GM21786 (cell line): ENCODE measurements around the gene ADAM12.

ENCODE experiments used
- ATAC-seq: cut with Tn5 transposase; IDR thresholded peaks from one replicate; pipeline ENCODE4 v1.9.1; 2021; ENCODE audit not compliant: unreplicated experiment

Gene ADAM12

DNA sequence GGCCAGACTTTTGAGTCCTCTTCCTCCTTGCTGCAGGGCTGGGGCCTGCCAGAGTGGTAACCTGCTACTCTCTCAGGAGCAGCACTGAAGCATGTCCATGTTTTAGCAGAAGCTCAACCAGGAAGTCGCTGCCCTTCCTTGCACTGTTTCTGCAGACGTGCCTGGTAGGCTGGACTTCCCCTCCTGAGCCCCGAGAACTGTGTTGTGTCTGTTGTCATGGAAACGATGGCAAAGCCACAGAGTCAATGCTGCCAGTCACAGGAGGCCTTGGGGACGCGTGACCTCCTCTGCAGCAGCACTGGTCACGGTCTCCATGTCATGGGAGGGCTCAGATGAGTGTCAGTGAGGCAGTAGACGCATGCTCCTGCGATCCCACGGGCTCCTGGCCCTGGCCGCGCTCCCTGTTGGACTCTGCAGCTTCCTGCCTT is 346.5 kb downstream of the ADAM12 start:
- peak; percentile 98 for ATAC-seq

DNA sequence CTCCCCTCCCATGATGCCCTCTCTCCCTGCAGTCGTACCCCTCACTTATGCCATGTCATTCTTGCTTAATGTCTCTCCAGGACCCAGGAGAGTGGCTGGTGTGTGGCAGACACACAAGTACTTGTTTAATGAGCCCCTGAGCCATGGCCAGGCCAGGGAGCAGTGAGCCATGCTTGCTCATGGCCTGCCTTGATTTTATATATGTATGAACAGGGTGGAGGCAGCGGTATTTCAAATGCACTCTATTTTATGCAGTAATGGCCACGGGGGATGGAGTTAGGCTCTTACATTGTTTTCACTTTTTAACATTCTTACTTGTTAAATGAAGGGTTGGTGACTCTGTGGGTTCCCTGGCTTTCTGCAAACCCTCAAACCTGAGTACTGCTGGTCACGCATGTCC is 347.2 kb downstream of the ADAM12 start:
- ATAC-seq: no peak

GRCh38 chr10:126037946-126038345 is 350.3 kb downstream of the ADAM12 start:
- no peak for ATAC-seq

- ATAC-seq: no peak
These were observed 351.8 kb downstream of the ADAM12 start for GRCh38 chr10:126036515-126036914.

GRCh38 chr10:126034586-126034985 is 353.7 kb downstream of the ADAM12 start:
- no peak for ATAC-seq

DNA sequence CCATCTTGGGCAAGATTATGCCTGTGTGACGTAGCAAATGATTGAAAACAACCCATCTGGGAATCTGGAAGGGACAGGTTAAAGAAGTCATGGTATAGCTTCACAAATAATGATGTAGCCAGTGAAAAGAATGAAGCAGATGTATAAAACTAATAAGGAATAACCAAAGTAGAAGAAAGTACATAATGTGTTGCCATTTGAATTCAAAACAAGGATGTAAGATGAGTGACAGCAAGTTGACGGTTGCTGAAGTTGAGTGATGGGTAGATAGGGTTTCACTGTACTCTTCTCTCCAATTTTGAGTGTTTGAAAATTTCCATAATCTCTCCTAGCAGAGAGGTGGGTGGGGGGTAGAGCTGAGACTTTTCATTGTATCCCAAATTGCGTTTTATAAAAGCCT is 358.3 kb downstream of the ADAM12 start:
- no peak for ATAC-seq

GRCh38 chr10:126027692-126028091 is 360.6 kb downstream of the ADAM12 start:
- no peak for ATAC-seq

GRCh38 chr10:126022841-126023240 is 365.4 kb downstream of the ADAM12 start:
- no peak for ATAC-seq

DNA sequence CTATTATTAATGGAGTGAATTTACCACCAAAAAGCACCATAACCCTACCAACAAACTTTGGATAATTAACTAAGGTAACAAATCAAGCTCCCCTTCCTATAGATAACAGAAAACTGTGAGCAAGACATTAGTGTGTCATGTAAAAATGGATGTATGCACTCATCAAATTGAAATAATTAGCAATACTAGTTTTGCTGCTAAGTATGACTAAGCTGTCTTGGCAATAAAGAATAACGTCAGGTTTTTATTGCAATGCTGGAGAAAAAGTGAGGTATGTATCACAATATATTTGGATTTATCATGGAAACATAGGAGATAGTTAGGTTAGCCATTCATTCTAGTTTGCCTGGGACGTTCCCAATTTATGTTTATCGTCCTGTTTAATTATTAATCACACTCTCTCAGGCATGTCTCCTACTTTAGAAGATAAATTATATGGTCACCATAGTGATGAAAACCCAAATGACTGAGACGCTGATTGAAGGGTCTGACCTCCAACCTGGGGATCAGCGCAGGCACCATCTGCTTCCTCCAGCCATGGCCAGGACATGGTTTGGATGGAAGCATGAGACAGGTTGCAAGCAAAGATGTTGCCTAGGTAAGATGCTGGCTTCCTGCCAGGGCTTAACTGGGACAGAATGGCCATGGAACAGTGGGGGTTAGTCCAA is 366.3 kb downstream of the ADAM12 start:
- ATAC-seq: no peak

DNA sequence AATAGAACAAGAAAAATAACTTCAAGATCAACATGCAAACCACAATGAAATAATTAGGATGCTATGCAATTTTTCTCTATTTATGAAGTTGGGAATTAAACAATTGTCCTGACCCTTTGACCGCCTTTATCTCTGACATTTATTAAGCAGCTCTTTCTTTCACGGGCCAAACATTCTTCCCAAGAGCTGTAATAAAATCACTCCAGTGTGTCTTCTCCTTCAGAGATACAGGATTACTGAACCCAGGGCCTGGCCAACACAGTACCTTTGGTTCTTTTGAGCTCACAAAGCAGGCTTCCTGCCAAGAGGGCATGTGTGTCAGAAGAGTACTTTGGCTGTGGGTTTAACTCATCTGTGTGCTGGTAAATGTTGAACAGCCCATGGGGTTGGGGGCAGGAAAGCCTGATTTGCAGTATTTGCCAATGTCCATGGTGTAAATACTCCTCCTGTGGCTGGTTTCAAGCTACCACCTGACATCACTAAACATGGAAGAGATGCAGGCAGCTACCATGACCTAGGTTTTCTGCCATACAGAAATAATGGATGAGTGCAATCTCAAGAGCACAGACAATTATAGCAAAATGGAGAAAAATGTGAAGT is 370.2 kb downstream of the ADAM12 start:
- no peak for ATAC-seq

DNA sequence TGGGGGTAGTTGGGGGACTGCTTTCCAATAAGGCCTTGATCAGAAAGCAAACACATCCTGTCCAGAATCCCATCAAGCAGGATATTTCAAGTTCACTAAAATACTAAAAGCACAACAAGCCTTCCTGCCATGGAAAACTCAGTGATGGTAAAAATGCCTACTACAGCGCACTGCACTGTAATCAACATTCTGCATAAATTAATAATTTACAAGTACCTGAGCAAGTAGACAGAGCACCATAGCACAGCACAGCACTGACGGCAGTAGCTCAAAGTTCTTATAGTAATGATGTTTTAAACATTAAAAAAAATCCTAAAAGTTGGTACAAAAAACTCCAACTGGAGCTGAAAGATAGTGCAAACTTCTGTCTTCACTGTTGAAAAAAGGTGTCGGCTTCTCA is 371.4 kb downstream of the ADAM12 start:
- ATAC-seq: no peak

- ATAC-seq: no peak
These were observed 372.0 kb downstream of the ADAM12 start for GRCh38 chr10:126016156-126016805.

GRCh38 chr10:126015413-126015812 is 372.9 kb downstream of the ADAM12 start:
- no peak for ATAC-seq

GRCh38 chr10:126014309-126014708 is 374.0 kb downstream of the ADAM12 start:
- ATAC-seq: no peak

DNA sequence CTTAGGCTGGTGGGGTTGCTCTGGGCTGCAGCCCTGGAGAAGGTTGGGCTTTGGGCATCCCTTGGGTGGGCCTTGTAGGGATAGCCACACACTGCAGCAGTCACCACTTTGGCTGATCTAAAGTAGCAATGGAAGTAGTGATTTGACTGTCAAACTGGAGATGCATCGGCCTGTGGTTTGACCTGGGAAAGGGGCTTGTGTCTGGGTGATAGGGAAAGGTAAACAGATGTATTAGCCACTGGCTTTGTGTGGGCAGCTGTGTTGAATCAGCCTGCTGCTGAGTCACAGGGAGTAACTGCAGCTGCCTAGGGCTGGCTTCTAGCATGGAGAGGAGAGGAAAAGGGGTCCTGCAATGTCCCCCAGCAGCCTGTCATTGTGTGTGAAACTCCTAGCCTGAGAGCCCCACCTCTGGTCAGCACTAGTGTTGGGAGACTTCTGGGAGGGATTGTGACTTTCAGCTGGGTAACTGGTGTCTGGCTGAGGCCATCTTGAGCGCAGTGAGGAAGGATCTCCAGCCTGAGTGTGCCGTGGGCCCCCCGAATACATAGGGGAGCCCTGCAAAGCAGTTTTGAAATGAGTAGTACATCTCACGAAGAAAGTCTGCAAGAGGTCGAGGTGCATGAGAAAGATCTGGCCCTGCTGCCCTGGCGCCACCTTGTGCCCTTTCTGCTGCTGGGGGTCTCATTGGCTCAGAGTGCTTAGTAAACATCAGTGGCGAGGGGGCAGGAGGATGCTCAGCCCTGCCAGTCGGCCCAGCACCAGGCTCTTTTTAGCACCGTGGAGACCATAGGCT is 374.6 kb downstream of the ADAM12 start:
- no peak for ATAC-seq

DNA sequence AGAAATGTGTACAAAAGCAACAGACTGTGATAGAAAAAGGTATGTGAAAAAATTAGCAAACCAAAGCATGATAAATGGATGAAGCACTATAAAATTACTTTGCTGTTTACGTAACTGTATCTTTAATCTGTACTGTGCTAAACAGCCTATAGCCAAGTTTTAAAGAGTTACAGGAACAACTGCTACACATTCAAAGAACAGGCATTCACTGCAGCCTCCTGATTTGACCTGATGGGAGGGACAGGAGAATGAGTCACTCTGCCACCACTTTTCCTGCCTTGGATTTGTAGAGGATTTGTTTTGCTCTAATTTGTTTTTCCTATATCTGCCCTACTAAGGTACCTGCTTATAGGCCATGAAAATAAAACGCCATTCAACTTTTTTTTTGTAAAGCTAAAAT is 375.8 kb downstream of the ADAM12 start:
- no peak for ATAC-seq

DNA sequence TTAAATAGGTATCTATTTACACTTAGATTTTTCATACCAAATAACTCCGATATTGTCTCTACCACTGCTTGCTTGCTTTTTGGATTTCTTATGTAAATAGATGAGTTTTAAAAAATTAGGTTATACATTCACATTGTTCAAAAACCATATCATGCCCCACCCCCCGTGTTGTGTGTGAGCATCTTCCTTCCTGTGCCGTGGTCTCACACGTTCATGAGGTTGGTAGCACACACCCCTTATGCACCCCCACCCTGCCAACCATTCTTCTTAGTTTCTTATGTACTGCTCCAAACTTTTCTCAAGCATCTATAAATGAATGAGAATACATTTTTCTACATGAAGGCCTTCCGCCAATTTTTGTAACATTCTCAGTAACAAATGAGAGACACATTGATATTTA is 376.3 kb downstream of the ADAM12 start:
- ATAC-seq: no peak

GRCh38 chr10:126009650-126010049 is 378.6 kb downstream of the ADAM12 start:
- ATAC-seq: no peak

DNA sequence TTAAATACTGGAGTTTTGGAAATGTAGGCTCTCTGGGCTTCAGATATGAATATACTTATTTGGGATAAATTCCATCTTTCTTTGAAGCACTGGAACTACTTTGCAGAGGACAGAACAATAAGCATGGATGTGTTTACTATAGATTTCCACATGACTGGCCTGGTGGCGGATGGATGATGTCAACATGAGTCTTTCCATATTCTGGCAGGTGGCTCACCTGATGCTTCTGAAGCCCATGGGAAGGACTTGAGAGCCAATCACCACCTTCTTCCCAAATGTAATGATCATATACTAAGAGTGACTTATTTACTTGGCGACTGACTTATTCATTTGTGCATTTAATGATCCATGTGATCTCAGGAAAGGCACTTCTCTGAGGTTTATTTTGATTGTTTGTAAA is 381.4 kb downstream of the ADAM12 start:
- ATAC-seq: no peak

DNA sequence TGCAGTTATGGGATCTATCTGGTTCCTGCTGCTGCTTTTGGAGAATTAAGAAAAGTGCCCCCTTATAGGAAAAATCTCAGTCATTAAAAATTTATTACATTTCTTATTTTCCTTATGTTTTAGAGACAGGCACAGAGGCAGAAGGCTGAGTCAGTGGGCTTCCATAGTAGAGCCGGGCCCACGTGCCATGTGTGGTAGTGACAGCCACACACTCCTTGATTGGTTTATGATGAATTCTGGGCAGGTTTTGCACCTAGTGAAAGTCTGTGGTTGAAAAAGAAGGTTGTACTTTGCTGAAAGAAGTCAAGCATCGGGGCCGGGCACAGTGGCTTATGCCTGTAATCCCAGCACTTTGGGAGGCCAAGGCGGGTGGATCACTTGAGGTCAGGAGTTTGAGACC is 382.0 kb downstream of the ADAM12 start:
- no peak for ATAC-seq

DNA sequence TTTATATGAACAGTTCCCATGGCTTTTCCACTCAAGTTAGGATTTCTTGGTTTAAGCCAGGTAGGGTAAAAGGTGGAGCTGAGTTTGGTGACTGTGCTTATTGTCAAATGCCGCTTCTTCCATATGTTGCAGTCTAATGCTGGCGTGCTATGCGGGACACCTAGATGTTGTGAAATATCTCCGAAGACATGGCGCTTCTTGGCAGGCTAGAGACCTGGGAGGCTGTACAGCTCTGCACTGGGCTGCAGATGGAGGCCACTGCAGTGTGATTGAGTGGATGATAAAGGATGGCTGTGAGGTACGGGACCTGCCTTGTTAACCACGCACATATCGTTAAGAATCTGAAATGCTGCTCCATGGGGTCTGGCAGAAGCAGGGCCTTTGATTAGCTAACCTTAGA is 383.5 kb downstream of the ADAM12 start:
- no peak for ATAC-seq

GRCh38 chr10:126001576-126001975 is 386.7 kb downstream of the ADAM12 start:
- ATAC-seq: no peak
